Measurements from ENCODE around the gene VSIG8. TPM values are rescaled to one million over a fixed set of nuclear protein-coding genes. Genes with fewer than 3 reads are reported as not detected.

VSIG8 gene
- total and polyA plus RNA-seq, 4 donors: 0.08 TPM; not detected in 3

GRCh38 chr1:159895836-159896545, 33.5 kb upstream of the VSIG8 start:
- Histone ChIP-seq H3K36me3 (ENCODE audit: control insufficient read depth in 4 of 4, insufficient read depth in 3 of 4, low read depth in 1 of 4, low read length in 3 of 4) (no peaks in the 10 kb centered on the region), H3K27me3 (ENCODE audit: control insufficient read depth in 4 of 4, insufficient read depth in 4 of 4, low read length in 3 of 4) (no peaks in the 10 kb centered on the region), H3K27ac (ENCODE audit: low read depth in 1 of 2, low read length in 2 of 2) (no peak overlapping the region), H3K9me3 (ENCODE audit: control insufficient read depth in 4 of 4, low read length in 3 of 4) (no peaks in the 10 kb centered on the region), H3K4me1 (ENCODE audit: control insufficient read depth in 4 of 4, insufficient read depth in 4 of 4, low read length in 3 of 4) (peaks cover 0 to 7% (median 3%) of the 10 kb centered on the region in 4 donors), H3K9ac (ENCODE audit: low read depth in 1 of 2, low read length in 2 of 2) (no peak overlapping the region), H3K4me3 (ENCODE audit: low read depth in 1 of 3, low read length in 3 of 3) (no peak overlapping the region)
- WGBS: 74% methylated on average over 6 of the region's 6 CpGs
- TF ChIP-seq CTCF (IDR thresholded peaks at IDR 0.05; ENCODE audit: low read depth, low read length, missing input control): no peak
- TF ChIP-seq RAD21 (IDR thresholded peaks at IDR 0.05): peak in 1 of 2 donors; percentile 15
- TF ChIP-seq RXRA (IDR thresholded peaks at IDR 0.05): peak in 1 of 2 donors; percentile 29
- no peak for DNase-seq (ENCODE audit: low spot score)

- H3K27ac ChIP-seq (ENCODE audit: low read depth in 1 of 2, low read length in 2 of 2): no peak overlapping the region
- no peak overlapping the region for H3K4me3 ChIP-seq (ENCODE audit: low read depth in 1 of 3, low read length in 3 of 3)
- H3K4me1 ChIP-seq (ENCODE audit: control insufficient read depth in 4 of 4, insufficient read depth in 4 of 4, low read length in 3 of 4): peaks cover 0 to 7% (median 3%) of the 10 kb centered on the region in 4 donors
- no peak for TF ChIP-seq TAF1 (conservative IDR thresholded peaks at IDR 0.05)
- no peak for TF ChIP-seq GABPA (IDR thresholded peaks at IDR 0.05 in 1 of 2, conservative IDR thresholded peaks at IDR 0.05 in 1 of 2)
- no peak for TF ChIP-seq RXRA (IDR thresholded peaks at IDR 0.05)
- no peak for TF ChIP-seq EGR1 (IDR thresholded peaks at IDR 0.05; ENCODE audit: low read depth in 2 of 2)
- no peak for TF ChIP-seq REST (IDR thresholded peaks at IDR 0.05)
- TF ChIP-seq FOXA2 (IDR thresholded peaks at IDR 0.05): no peak
- TF ChIP-seq HNF4G (IDR thresholded peaks at IDR 0.05): no peak
- TF ChIP-seq MAX (IDR thresholded peaks at IDR 0.05): no peak
- no peak for TF ChIP-seq RAD21 (IDR thresholded peaks at IDR 0.05)
- TF ChIP-seq NR2F2 (IDR thresholded peaks at IDR 0.05): no peak
- no peak for TF ChIP-seq YY1 (IDR thresholded peaks at IDR 0.05)
- TF ChIP-seq HNF4A (conservative IDR thresholded peaks at IDR 0.05): no peak
- TF ChIP-seq CTCF (IDR thresholded peaks at IDR 0.05; ENCODE audit: low read depth, low read length, missing input control): no peak
- no peak for TF ChIP-seq ATF3 (IDR thresholded peaks at IDR 0.05)
- no peaks in the 10 kb centered on the region for H3K27me3 ChIP-seq (ENCODE audit: control insufficient read depth in 4 of 4, insufficient read depth in 4 of 4, low read length in 3 of 4)
- no peak for DNase-seq (ENCODE audit: low spot score)
- no peaks in the 10 kb centered on the region for H3K36me3 ChIP-seq (ENCODE audit: control insufficient read depth in 4 of 4, insufficient read depth in 3 of 4, low read depth in 1 of 4, low read length in 3 of 4)
- 83% methylated on average over 3 of the region's 3 CpGs for WGBS
- no peaks in the 10 kb centered on the region for H3K9me3 ChIP-seq (ENCODE audit: control insufficient read depth in 4 of 4, low read length in 3 of 4)
- H3K9ac ChIP-seq (ENCODE audit: low read depth in 1 of 2, low read length in 2 of 2): no peak overlapping the region
Observed at GRCh38 chr1:159895286-159895685, 32.8 kb upstream of the VSIG8 start.

Data from liver (tissue), 9 donors.